Stimulated activated naive CD8-positive, alpha-beta T cell treated with anti-CD3 and anti-CD28 coated beads, Interleukin-15, Interleukin-2, amounts not matched to agents 100 U/mL and 50 U/mL, for 24 hours (primary cell): ENCODE measurements around the gene ZNF148.
A peak's percentile ranks its signal among the peaks of the same experiment; 100 is the strongest.

Source experiments
- ATAC-seq: fragments of 150-1000 bp; cut with Tn5 transposase; one replicate; pipeline ENCODE4 v1.10.0; 2021
- DNase-seq: peaks from one replicate; pipeline ENCODE4 v3.0.0; 2021

The ZNF148 gene

DNA sequence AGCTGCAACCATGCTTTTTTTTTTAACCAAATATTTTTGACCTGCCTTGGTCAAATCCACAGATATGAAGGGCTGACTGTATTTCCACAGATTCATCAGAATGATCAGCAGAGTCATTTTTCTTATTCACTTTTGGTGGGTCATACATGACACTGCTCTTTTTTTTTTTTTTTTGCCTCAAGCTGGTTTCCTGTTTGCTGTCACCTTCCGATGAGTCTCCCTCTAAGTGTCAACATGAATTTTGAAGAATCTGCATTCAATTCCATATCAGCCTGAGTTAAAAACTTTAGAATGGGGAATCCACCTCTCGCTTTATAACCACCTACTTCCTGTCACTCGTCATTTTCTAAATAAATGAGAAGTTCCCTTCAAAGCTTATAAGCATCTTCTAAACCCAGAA lies 160.4 kb downstream of the ZNF148 start:
- ATAC-seq (no peak), DNase-seq (no peak)

GRCh38 chr3:125213946-125214542 lies 161.1 kb downstream of the ZNF148 start:
- no peak for ATAC-seq
- no peak for DNase-seq

GRCh38 chr3:125213364-125213755 lies 161.8 kb downstream of the ZNF148 start:
- no peak for ATAC-seq
- DNase-seq = no peak

DNA sequence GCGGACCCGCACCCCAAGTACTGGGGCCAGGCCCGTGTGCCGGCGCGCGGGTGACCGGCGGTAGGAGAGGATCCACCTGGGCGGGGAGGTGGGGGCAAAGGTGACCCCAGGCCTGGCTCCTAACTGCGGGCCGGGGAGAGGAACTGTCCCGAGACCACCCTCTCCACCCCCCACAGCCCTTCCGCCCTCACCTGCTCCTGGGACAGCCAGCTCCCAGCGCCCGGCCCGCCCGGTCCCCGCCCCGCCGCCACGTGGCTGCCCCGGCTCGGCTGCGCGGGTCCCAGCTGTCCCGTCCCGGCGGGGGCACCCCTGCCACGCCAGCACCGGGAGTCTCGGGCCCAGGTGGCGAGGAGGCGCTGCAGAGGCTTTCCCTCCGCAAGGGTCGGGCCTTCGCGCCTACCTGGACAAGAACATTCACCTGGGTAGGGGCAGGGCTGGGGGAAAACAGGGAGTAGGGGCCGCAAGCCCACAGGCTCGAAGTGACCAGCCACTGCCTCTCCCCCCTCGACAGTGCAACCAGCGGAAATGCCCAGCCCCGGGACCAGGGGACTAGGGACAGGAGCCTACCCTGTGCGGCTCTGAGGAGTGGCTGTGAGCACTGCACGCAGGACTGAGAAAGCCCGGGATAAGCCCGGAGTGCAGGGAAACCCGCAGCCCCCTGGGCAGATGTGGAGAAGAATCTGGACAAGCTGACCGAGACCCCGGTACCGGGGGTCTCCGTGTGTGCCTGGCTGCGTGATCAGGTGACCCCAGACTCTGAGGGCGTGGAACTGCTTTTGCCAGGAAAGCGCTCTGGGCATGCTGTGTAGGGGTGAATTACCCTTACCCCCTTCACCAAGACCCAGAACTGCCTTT lies 162.4 kb downstream of the ZNF148 start, which contains the start of gene SLC12A8:
Gene SLC12A8 (minus strand): TSS at position 240 of the 855 bp plus-strand sequence. CDS start 1,399 bp downstream, outside the sequence.
- ATAC-seq = peak; percentile 37
- peak; percentile 17 for DNase-seq

DNA sequence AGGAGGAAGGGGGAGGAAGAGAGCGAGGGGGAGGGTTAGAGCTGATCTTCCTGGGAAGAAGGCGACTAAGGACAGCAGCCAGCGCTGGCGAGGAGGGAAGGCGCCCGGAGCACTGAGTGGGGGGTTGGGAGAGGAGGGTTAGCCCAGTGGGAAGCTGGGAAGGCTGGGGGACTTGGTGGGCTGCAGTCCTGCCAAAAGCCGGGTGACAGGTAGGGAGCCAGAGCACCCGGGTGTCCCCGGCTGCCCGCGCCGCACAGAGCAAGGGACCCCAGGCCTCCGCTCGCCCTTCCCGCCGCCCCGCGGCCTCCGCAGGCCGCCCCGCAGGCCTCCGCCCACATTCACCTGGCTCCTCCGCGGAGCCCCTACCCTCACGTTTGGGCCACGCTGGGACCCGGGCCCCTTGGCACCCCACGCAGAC lies 163.0 kb downstream of the ZNF148 start:
- no peak for ATAC-seq
- DNase-seq = no peak

DNA sequence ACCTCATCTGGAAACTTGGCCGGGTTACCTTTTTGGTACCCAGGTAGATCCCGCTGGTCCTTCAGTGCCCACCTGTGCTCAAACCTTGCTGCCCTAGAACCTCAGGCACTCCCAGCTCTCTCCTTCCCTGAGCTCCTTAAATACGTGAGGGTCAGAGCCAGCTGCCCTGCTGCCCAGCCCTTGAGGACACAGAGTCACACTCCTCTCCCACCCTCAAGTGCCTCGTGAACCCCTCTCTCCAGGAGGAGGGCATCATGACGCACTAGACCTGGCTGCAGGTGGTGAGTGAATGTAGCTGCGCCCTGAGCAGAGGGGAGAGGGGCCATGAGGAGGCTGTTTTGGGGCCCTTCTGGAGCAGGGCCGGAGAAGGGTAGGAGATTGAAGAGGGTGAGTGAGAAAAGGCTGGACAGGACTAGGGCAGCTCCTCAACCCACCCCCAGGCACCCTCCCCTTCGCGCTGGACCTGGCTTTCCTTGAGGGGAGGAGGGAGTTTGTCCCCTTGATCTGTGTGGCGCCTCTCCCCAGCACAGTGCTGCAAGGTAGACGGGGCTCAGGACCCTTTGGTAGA lies 163.5 kb downstream of the ZNF148 start:
- DNase-seq (no peak), ATAC-seq (no peak)

- DNase-seq = no peak
- ATAC-seq = no peak
Observed at GRCh38 chr3:125207949-125208568, 167.1 kb downstream of the ZNF148 start.

DNA sequence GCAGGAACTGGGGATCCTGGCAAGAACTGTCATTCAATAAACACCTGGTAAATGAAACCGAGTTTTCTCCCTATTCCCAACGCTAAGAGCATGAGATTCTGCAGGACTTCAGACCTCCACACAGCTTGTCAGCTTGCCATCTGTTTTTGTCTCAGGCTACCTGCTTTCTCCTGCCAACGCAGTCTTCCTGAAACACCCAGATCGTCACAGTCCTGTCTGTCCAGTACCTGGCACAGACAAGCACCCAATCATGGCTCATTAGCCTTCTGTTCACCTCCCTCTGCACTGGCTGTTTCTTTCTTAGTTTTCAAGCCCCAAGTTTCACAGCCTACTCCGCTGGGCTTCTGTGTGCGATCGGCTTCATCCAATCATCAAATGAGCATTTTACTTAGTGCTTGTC lies 167.6 kb downstream of the ZNF148 start:
- DNase-seq (no peak), ATAC-seq (no peak)

DNA sequence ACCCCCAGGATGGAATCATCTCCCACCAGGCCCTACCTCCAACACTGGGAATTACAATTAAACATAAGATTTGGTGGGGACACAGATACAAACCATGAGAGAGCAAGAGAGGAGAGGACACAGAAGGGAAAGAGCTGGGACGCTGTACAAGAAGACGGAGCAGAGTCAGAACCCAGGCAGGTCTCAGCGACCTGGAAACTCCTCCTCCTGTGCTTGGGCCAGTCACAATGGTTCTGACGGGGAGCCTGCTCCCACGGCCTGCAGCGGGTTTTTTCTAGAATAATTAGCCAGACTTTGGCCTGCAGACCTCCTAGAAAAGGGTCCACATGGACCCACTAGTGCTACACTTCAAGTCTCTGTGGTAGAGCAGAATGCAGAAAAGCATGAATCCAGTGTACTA lies 168.2 kb downstream of the ZNF148 start:
- ATAC-seq (no peak), DNase-seq (no peak)

- no peak for ATAC-seq
- no peak for DNase-seq
Observed at GRCh38 chr3:125203731-125204130, 171.4 kb downstream of the ZNF148 start.

GRCh38 chr3:125202197-125202596 lies 172.9 kb downstream of the ZNF148 start:
- DNase-seq = no peak

GRCh38 chr3:125200731-125201139 lies 174.4 kb downstream of the ZNF148 start:
- DNase-seq (no peak), ATAC-seq (no peak)

More at GRCh38 chr3:125202197-125202596, 172.9 kb downstream of the ZNF148 start:
- peak; percentile 59 for ATAC-seq

DNA sequence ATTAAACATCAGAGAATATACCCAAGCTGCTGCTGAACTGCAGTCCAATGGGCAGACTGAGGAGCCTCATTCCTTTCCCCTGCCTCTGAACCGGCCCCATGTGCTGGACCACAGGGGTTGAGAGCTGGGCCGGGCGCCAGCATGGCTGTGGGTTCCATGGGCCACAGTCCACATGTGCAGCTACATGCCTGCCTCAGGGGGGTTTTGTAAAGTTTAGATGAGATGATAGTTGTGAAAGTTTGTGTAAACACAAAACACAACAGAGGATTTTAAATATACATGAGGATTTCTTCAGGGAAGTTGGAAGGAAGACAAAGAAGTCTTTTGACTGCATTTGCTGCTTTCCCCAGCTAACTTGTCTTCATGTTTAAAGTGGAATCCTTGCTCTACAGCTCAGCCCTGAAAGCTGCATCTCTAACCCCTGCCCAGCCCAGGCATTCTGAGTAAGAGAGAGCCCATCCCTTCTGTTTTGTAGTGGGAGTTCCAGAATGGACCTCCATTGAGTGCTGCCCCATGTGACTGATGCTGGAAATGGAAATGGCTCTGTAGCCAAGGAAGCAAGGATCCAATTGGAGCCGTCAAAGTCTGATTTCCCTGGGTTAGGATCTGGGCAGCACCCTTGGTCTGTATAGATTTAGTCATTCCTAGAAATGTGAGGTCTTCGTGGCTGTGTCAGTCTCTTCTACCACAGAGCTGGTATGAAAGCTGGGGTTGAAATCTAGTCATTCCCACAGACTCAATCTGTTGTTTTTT lies 180.1 kb downstream of the ZNF148 start:
- DNase-seq (no peak), ATAC-seq (peak; percentile 51)

DNA sequence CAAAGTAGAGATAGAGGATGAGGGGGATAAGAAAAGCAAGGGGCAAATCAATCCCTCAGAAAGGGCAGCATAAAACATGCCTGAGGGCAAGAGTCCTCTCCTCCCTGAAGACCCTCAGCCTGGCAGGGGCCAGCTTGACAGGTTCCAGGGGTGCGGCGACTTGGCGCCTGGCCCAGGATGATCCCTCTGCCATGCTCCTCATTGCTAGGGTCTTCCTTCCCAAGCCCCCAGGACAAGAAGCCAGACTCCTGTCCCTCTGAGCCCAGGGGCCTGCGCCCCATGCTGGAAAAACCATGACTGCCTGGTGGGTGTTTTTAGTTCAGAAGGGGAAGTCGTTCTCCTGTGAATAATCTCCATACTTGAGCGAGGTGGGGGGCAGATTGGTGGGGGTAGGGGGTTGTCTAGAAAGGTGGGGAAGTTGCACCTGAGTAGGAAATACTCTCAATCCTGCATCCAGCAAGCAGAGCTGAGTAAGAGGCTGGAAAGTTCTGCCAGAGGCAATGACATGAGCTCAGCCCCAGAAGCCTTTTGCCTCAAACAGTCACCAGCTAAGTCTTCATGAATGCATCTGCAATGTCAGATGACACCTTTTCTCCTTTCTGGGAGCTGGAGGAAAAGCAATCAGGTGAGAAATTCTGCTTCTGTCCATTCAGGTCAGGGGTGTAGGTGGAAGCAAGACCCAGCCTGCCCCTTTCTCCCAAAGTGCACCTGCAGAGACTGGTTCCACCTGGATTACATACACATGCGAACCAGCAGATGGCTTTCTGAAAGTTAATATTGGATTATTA lies 180.9 kb downstream of the ZNF148 start:
- DNase-seq (no peak), ATAC-seq (no peak)

DNA sequence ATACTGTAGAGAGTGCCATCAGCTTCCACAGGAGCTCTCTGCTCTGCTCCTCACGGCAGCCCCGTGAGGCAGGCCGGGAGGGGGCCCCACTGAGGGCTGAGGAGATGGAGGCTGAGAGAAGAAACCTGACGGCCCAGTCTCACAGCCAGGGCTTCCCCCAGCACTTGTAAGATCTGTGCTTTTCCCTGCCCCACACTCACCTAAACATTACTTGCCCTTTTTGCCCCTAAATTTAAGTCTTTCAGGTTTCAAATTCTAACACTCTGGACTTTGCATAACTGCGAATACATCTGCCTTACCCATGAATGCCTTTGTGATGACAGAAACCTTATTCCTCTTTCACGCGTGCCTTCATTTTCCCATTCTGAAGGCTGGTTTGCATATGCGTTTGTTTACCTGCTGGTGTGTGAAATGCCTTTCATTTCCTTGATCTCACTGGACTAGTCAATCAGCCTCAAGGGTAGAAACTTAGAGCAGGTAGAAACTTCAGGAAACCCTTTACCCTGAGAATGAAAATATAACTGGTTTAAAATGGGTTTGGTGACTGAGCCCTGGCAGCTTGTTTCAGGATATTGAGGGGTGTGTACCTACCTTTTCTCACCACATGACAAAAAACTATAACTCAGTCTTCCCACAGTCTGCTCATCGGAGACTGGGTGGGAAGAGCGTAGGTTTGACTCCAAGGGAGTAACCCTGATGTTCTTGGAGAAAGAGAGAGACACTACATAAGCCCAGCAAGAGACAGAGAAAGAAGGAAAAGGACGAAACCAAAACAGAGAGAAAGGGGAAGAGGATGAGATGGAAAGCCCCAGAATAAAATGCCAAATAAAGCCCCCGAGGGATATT lies 182.7 kb downstream of the ZNF148 start:
- DNase-seq = no peak
- no peak for ATAC-seq

DNA sequence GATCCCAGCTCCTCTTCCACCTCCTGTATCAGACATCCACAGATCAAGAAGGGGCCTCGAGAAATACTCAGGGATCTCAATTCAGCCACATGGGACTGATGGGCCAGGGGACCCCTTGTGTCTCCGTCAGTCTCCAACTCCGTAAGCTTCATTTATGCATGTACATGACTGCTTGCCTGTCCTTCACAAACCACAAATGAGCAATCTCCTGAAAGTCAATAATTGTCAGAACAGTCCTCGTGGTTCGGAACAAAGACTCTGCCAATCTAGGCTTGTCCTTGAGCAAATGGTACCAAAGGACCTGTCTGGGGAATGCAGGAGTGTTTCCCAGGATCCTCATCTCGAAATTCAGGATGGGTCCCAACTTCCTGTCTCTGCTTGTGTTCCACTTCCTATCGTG lies 183.4 kb downstream of the ZNF148 start:
- no peak for DNase-seq
- no peak for ATAC-seq

DNA sequence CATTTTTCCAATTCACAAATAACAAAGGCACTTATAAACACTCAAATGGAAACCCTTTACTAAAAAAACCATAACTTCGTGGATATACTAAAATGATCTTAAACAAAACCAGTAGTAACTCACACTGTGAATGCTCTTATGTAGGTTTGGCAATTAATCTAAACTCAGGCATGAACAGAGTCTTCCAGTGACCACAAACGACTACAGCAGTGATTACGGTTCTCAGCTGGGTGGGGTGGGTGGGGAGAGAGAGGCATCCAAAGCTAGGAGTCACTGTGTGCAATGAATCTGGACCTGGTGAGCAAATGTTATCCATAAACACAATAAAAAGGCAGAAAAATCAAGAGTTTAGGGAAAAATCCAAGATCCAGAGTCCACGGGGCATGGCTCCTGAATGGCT lies 183.9 kb downstream of the ZNF148 start:
- no peak for DNase-seq
- no peak for ATAC-seq

GRCh38 chr3:125190786-125191185 lies 184.3 kb downstream of the ZNF148 start:
- ATAC-seq (no peak), DNase-seq (no peak)

- ATAC-seq = no peak
- DNase-seq = no peak
Observed at GRCh38 chr3:125189378-125190165, 185.6 kb downstream of the ZNF148 start.
